ENCODE results near the gene CCDC92. TPM values are rescaled to one million over a fixed set of nuclear protein-coding genes. Genes with fewer than 3 reads are reported as not detected.

CCDC92 gene
- total and polyA plus RNA-seq, 2 donors (not counting 1 experiment from before 2014, with no cell fraction given): 26.6 to 36.2 TPM

GRCh38 chr12:124007826-124008570 lies 35.4 kb upstream of the CCDC92 start:
- no peak for DNase-seq
- Histone ChIP-seq H3K4me2 (replicated peaks; ENCODE audit: low read depth, low read length, poor library complexity, severe bottlenecking) (no peak overlapping the region), H3K27ac (ENCODE audit: low read length in 2 of 2) (no peak overlapping the region), H3K27me3 (replicated peaks in 1 of 4; ENCODE audit: control extremely low read depth in 1 of 4, control insufficient read depth in 3 of 4, insufficient read depth in 4 of 4, low read length in 3 of 4) (no peaks in the 10 kb centered on the region), H3K4me1 (ENCODE audit: control insufficient read depth in 2 of 2, insufficient read depth in 2 of 2, low read length in 2 of 2) (peaks cover 23 to 24% of the 10 kb centered on the region in 2 donors), H3K9me3 (ENCODE audit: control extremely low read depth in 1 of 3, control insufficient read depth in 2 of 3, insufficient read depth in 1 of 3, low read length in 2 of 3) (no peaks in the 10 kb centered on the region), H3K36me3 (replicated peaks in 1 of 2; ENCODE audit: control extremely low read depth in 1 of 2, control insufficient read depth in 1 of 2, extremely low read depth in 1 of 2, insufficient read depth in 2 of 2, low read length in 1 of 2) (peaks cover 2 to 36% of the 10 kb centered on the region in 2 experiments), H3K79me2 (ENCODE audit: control insufficient read depth, insufficient read depth, low read length) (peaks cover 6% of the 10 kb centered on the region), H2AFZ (ENCODE audit: insufficient read depth, low read depth, low read length, poor library complexity, severe bottlenecking) (no peak overlapping the region), H3K9ac (ENCODE audit: low read length) (no peak overlapping the region), H4K20me1 (ENCODE audit: control insufficient read depth, insufficient read depth, low read length, poor library complexity, severe bottlenecking) (no peaks in the 10 kb centered on the region), H3K4me3 (ENCODE audit: control extremely low read depth in 1 of 5, extremely low read depth in 1 of 5, insufficient read depth in 1 of 5, low read depth in 2 of 5, low read length in 4 of 5) (no peak overlapping the region)
- intact Hi-C loops (cut with micrococcal nuclease): no loop called here
- Mint-ChIP-seq H3K9me3 (ENCODE audit: insufficient read depth) (no peaks in the 10 kb centered on the region), H3K4me3 (no peak overlapping the region), H3K27ac (peak overlapping the region; percentile 46), H3K27me3 (no peaks in the 10 kb centered on the region), H3K4me1 (peaks cover 28% of the 10 kb centered on the region)
- ChIA-PET CTCF (interaction anchor here (1.0 kb wide), 1 partner anchor 28 kb away, joined by 3 read pairs; no protein-coding TSS in a partner anchor), POLR2A (no interaction called here)
- no peak for ATAC-seq (ENCODE audit: low read depth)
- WGBS (ENCODE audit: insufficient coverage): 69% methylated on average over 5 of the region's 9 CpGs
- no peak for TF ChIP-seq EZH2 (IDR thresholded peaks at IDR 0.05; ENCODE audit: borderline replicate concordance, insufficient read depth, low read depth, low read length, poor library complexity, severe bottlenecking)

GRCh38 chr12:124006846-124007713 lies 34.4 kb upstream of the CCDC92 start:
- Histone ChIP-seq H3K79me2 (ENCODE audit: control insufficient read depth, insufficient read depth, low read length) (peaks cover 12% of the 10 kb centered on the region), H3K27ac (ENCODE audit: low read length in 2 of 2) (peak overlapping the region; percentile 61 to 79), H3K4me2 (replicated peaks; ENCODE audit: low read depth, low read length, poor library complexity, severe bottlenecking) (peak overlapping the region; percentile 59), H3K27me3 (replicated peaks in 1 of 4; ENCODE audit: control extremely low read depth in 1 of 4, control insufficient read depth in 3 of 4, insufficient read depth in 4 of 4, low read length in 3 of 4) (no peaks in the 10 kb centered on the region), H3K4me3 (ENCODE audit: control extremely low read depth in 1 of 5, extremely low read depth in 1 of 5, insufficient read depth in 1 of 5, low read depth in 2 of 5, low read length in 4 of 5) (peak overlapping the region in 1 of 5 experiments; percentile 40), H3K4me1 (ENCODE audit: control insufficient read depth in 2 of 2, insufficient read depth in 2 of 2, low read length in 2 of 2) (peaks cover 23 to 24% of the 10 kb centered on the region in 2 donors), H2AFZ (ENCODE audit: insufficient read depth, low read depth, low read length, poor library complexity, severe bottlenecking) (peak overlapping the region; percentile 57), H3K36me3 (replicated peaks in 1 of 2; ENCODE audit: control extremely low read depth in 1 of 2, control insufficient read depth in 1 of 2, extremely low read depth in 1 of 2, insufficient read depth in 2 of 2, low read length in 1 of 2) (peaks cover 0 to 30% of the 10 kb centered on the region in 2 experiments), H3K9ac (ENCODE audit: low read length) (peak overlapping the region; percentile 27), H3K9me3 (ENCODE audit: control extremely low read depth in 1 of 3, control insufficient read depth in 2 of 3, insufficient read depth in 1 of 3, low read length in 2 of 3) (no peaks in the 10 kb centered on the region), H4K20me1 (ENCODE audit: control insufficient read depth, insufficient read depth, low read length, poor library complexity, severe bottlenecking) (no peaks in the 10 kb centered on the region)
- POLR2A ChIA-PET: no interaction called here
- Mint-ChIP-seq H3K4me3 (peak overlapping the region; percentile 75), H3K4me1 (peaks cover 28% of the 10 kb centered on the region), H3K27me3 (no peaks in the 10 kb centered on the region), H3K27ac (peak overlapping the region; percentile 64), H3K9me3 (ENCODE audit: insufficient read depth) (no peaks in the 10 kb centered on the region)
- DNase-seq: no peak
- intact Hi-C loops (cut with micrococcal nuclease): no loop called here
- WGBS (ENCODE audit: insufficient coverage): 70% methylated on average over 7 of the region's 14 CpGs
- CTCF ChIA-PET: interaction anchor here (0.9 to 2.9 kb wide), 6 partner anchors 23 to 759 kb away, joined by 3 to 9 read pairs (median 4); no protein-coding TSS in a partner anchor
- no peak for ATAC-seq (ENCODE audit: low read depth)
- TF ChIP-seq EZH2 (IDR thresholded peaks at IDR 0.05; ENCODE audit: borderline replicate concordance, insufficient read depth, low read depth, low read length, poor library complexity, severe bottlenecking): no peak
- TF ChIP-seq, protein P1, sequence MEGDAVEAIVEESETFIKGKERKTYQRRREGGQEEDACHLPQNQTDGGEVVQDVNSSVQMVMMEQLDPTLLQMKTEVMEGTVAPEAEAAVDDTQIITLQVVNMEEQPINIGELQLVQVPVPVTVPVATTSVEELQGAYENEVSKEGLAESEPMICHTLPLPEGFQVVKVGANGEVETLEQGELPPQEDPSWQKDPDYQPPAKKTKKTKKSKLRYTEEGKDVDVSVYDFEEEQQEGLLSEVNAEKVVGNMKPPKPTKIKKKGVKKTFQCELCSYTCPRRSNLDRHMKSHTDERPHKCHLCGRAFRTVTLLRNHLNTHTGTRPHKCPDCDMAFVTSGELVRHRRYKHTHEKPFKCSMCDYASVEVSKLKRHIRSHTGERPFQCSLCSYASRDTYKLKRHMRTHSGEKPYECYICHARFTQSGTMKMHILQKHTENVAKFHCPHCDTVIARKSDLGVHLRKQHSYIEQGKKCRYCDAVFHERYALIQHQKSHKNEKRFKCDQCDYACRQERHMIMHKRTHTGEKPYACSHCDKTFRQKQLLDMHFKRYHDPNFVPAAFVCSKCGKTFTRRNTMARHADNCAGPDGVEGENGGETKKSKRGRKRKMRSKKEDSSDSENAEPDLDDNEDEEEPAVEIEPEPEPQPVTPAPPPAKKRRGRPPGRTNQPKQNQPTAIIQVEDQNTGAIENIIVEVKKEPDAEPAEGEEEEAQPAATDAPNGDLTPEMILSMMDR (IDR thresholded peaks at IDR 0.05): no peak
